H9 (cell line): ENCODE data around the gene MBTPS1. TPM values are rescaled to one million over a fixed set of nuclear protein-coding genes. Genes with fewer than 3 reads are reported as not detected.

ENCODE experiments used
- DNase-seq: peaks from one replicate; pipeline ENCODE4 v3.0.0-alpha.2; 2017
- H2AFZ ChIP-seq: one replicate; pipeline ENCODE4 v1.6.1; 2013; ENCODE audit warnings: mild to moderate bottlenecking, low read length, control low read depth, moderate library complexity
- H2AK5ac ChIP-seq: 2 replicates; pipeline ENCODE4 v1.6.1; 2013; ENCODE audit warnings: low read length, control low read depth, mixed read lengths; ENCODE audit not compliant: insufficient read length
- H2BK120ac ChIP-seq: one replicate; pipeline ENCODE4 v1.6.1; 2013; ENCODE audit warnings: low read depth, mild to moderate bottlenecking, low read length, control low read depth, inconsistent platforms; ENCODE audit not compliant: poor library complexity, severe bottlenecking
- H2BK12ac ChIP-seq: 2 replicates; pipeline ENCODE4 v1.6.1; 2013; ENCODE audit warnings: low read length, control low read depth, mixed read lengths, low read depth; ENCODE audit not compliant: insufficient read length
- H2BK15ac ChIP-seq: 2 replicates; pipeline ENCODE4 v1.6.1; 2013; ENCODE audit warnings: low read depth, low read length, control low read depth
- H2BK20ac ChIP-seq: one replicate; pipeline ENCODE4 v1.6.1; 2013; ENCODE audit warnings: low read depth, mild to moderate bottlenecking, low read length, control low read depth, inconsistent platforms; ENCODE audit not compliant: poor library complexity, severe bottlenecking
- H2BK5ac ChIP-seq: 2 replicates; pipeline ENCODE4 v1.6.1; 2013; ENCODE audit warnings: low read length, control low read depth, mixed read lengths; ENCODE audit not compliant: insufficient read length
- H3K14ac ChIP-seq: 2 replicates; pipeline ENCODE4 v1.6.1; 2013; ENCODE audit warnings: low read length, control low read depth; ENCODE audit not compliant: insufficient read depth
- H3K18ac ChIP-seq: 2 replicates; pipeline ENCODE4 v1.6.1; 2013; ENCODE audit warnings: low read depth, mild to moderate bottlenecking, mixed read lengths, low read length, control low read depth; ENCODE audit not compliant: insufficient read length
- H3K23ac ChIP-seq: 2 replicates; pipeline ENCODE4 v1.6.1; 2013; ENCODE audit warnings: low read length, control low read depth, mixed read lengths, low read depth; ENCODE audit not compliant: insufficient read length
- H3K23me2 ChIP-seq: 2 replicates; pipeline ENCODE4 v1.6.1; 2013; ENCODE audit warnings: low read depth, mild to moderate bottlenecking, mixed read lengths, low read length, control low read depth; ENCODE audit not compliant: insufficient read length, poor library complexity, severe bottlenecking
- H3K27ac ChIP-seq: 2 replicates; pipeline ENCODE4 v1.5.1; 2013; ENCODE audit warnings: low read length, control low read depth, mixed read lengths, low read depth; ENCODE audit not compliant: insufficient read length
- H3K27me3 ChIP-seq: 2 replicates; pipeline ENCODE4 v1.6.1; 2013; ENCODE audit warnings: low read length, control low read depth, inconsistent platforms; ENCODE audit not compliant: insufficient read depth
- H3K4ac ChIP-seq: 2 replicates; pipeline ENCODE4 v1.6.1; 2013; ENCODE audit warnings: low read depth, mild to moderate bottlenecking, control low read depth, inconsistent platforms, low read length, moderate library complexity
- H3K4me1 ChIP-seq: 2 replicates; pipeline ENCODE4 v1.6.1; 2013; ENCODE audit warnings: low read length, control low read depth, inconsistent platforms; ENCODE audit not compliant: insufficient read depth
- H3K4me2 ChIP-seq: 2 replicates; pipeline ENCODE4 v1.6.1; 2013; ENCODE audit warnings: low read length, control low read depth, mixed read lengths; ENCODE audit not compliant: insufficient read length, insufficient read depth
- H3K56ac ChIP-seq: 2 replicates; pipeline ENCODE4 v1.6.1; 2013; ENCODE audit warnings: low read depth, mild to moderate bottlenecking, mixed read lengths, low read length, control low read depth; ENCODE audit not compliant: insufficient read length
- H3K79me1 ChIP-seq: 2 replicates; pipeline ENCODE4 v1.6.1; 2013; ENCODE audit warnings: low read depth, mild to moderate bottlenecking, moderate library complexity, low read length, control low read depth, inconsistent platforms; ENCODE audit not compliant: insufficient read depth, poor library complexity, severe bottlenecking
- H3K79me2 ChIP-seq: 2 replicates; pipeline ENCODE4 v1.6.1; 2013; ENCODE audit warnings: low read length, control low read depth, inconsistent platforms; ENCODE audit not compliant: insufficient read depth
- H3K9ac ChIP-seq: 2 replicates; pipeline ENCODE4 v1.6.1; 2013; ENCODE audit warnings: low read length, control low read depth, mixed read lengths; ENCODE audit not compliant: insufficient read length; ENCODE audit errors: extremely low read depth
- H3K9me3 ChIP-seq: one replicate; pipeline ENCODE4 v1.6.1; 2013; ENCODE audit warnings: low read depth, low read length, inconsistent platforms; ENCODE audit not compliant: control insufficient read depth
- H3T11ph ChIP-seq: one replicate; pipeline ENCODE4 v1.6.1; 2013; ENCODE audit warnings: mild to moderate bottlenecking, low read length, control low read depth, inconsistent platforms
- H4K20me1 ChIP-seq: one replicate; pipeline ENCODE4 v1.6.1; 2013; ENCODE audit not compliant: control insufficient read depth, insufficient read length, insufficient read depth
- H4K5ac ChIP-seq: 2 replicates; pipeline ENCODE4 v1.6.1; 2013; ENCODE audit warnings: low read depth, mild to moderate bottlenecking, mixed read lengths, low read length, control low read depth; ENCODE audit not compliant: insufficient read length
- H4K8ac ChIP-seq: replicated peaks from 2 replicates; pipeline ENCODE4 v1.6.1; 2013; ENCODE audit warnings: low read length, control low read depth, mixed read lengths, low read depth; ENCODE audit not compliant: insufficient read length
- H4K91ac ChIP-seq: 2 replicates; pipeline ENCODE4 v1.6.1; 2013; ENCODE audit warnings: low read depth, mild to moderate bottlenecking, moderate library complexity, mixed read lengths, low read length, control low read depth; ENCODE audit not compliant: insufficient read length
- H3K27ac Mint-ChIP-seq, 3 experiments: 2 replicates in 2 of 3; 3 replicates in 1 of 3; pipeline ENCODE4 v1.8.0; 2020 to 2021; ENCODE audit warnings: mixed read lengths in 3 of 3, mild to moderate bottlenecking in 1 of 3, moderate library complexity in 1 of 3
- H3K27me3 Mint-ChIP-seq: 2 replicates; pipeline ENCODE4 v1.8.0; 2021; ENCODE audit warnings: low read depth, mild to moderate bottlenecking, moderate library complexity, mixed read lengths
- H3K36me3 Mint-ChIP-seq, 3 experiments: 2 replicates in 2 of 3; 3 replicates in 1 of 3; pipeline ENCODE4 v1.8.0; 2020 to 2021; ENCODE audit warnings: low read depth in 3 of 3, mixed read lengths in 3 of 3; ENCODE audit not compliant: insufficient read depth in 1 of 3
- H3K4me1 Mint-ChIP-seq, 2 experiments: 2 replicates each; pipeline ENCODE4 v1.8.0; 2020; ENCODE audit warnings: mixed read lengths in 2 of 2
- H3K4me3 Mint-ChIP-seq, 2 experiments: 2 replicates in 1 of 2; 3 replicates in 1 of 2; pipeline ENCODE4 v1.8.0; 2020 to 2021; ENCODE audit warnings: mild to moderate bottlenecking in 2 of 2, mixed read lengths in 2 of 2, moderate library complexity in 1 of 2
- H3K9me3 Mint-ChIP-seq, 2 experiments: 2 replicates in 1 of 2; 3 replicates in 1 of 2; pipeline ENCODE4 v1.8.0; 2020; ENCODE audit warnings: mild to moderate bottlenecking in 2 of 2, mixed read lengths in 2 of 2, moderate library complexity in 1 of 2
- CTCF ChIP-seq: fragments of 200-600 bp; sonication (generic); conservative IDR thresholded peaks from 3 replicates; pipeline ENCODE4 v1.8.0; 2021; ENCODE audit warnings: antibody characterized with exemption, mild to moderate bottlenecking
- WGBS: extraction: QIAGEN DNeasy Blood & Tissue Kit; methylation state at CpG from one replicate; pipeline ENCODE4 v1.1.7; 2013; ENCODE audit warnings: missing lambda C conversion rate, low lambda C conversion rate, mixed read lengths; ENCODE audit not compliant: insufficient read length; ENCODE audit errors: extremely low coverage; 5-methylcytosine and 5-hydroxymethylcytosine counted together
- total RNA-seq: library from RNA; stranded (reverse); gene quantifications from 2 replicates; pipeline ENCODE4 v1.2.1, GENCODE V29; 2021

Gene MBTPS1
- total RNA-seq, 1 experiment from 2014 or later: 48.7 TPM

- Histone ChIP-seq H2AK5ac (no peak overlapping the region), H2BK120ac (no peak overlapping the region), H4K5ac (no peak overlapping the region), H3K27me3 (no peaks in the 10 kb centered on the region), H2BK12ac (no peak overlapping the region), H3K9me3 (no peaks in the 10 kb centered on the region), H3K4ac (no peak overlapping the region), H3K4me2 (no peak overlapping the region), H4K91ac (no peak overlapping the region), H2AFZ (no peak overlapping the region), H2BK15ac (no peak overlapping the region), H2BK20ac (no peak overlapping the region), H3K9ac (no peak overlapping the region), H3K23me2 (no peaks in the 10 kb centered on the region), H3K23ac (no peak overlapping the region), H3K79me2 (no peaks in the 10 kb centered on the region), H4K20me1 (no peaks in the 10 kb centered on the region), H4K8ac (no peak overlapping the region), H3K18ac (peak overlapping the region; percentile 53), H3K56ac (no peak overlapping the region), H3K27ac (no peak overlapping the region), H3K14ac (no peak overlapping the region), H2BK5ac (no peak overlapping the region), H3T11ph (no peak overlapping the region), H3K4me1 (no peaks in the 10 kb centered on the region; the same call in 1 of the 2 replicates), H3K79me1 (no peaks in the 10 kb centered on the region)
- Mint-ChIP-seq H3K27ac (peak overlapping the region in 2 of 3 experiments; percentile 23 to 44; a peak in 3 of 7 replicates), H3K36me3 (no peaks in the 10 kb centered on the region; a peak in 1 of 7 replicates), H3K4me1 (peaks cover 27 to 45% of the 10 kb centered on the region in 2 experiments), H3K9me3 (no peaks in the 10 kb centered on the region), H3K4me3 (no peak overlapping the region; a peak in 1 of 5 replicates), H3K27me3 (peaks cover 18% of the 10 kb centered on the region)
- no peak for TF ChIP-seq CTCF
- no CpG with 5 or more reads among the region's 18 CpGs for WGBS
- no peak for DNase-seq
These were observed 73.1 kb downstream of the MBTPS1 start for GRCh38 chr16:84043486-84044117.
